ENCODE data around the gene MEGF9. TPM values are rescaled to one million over a fixed set of nuclear protein-coding genes. Genes with fewer than 3 reads are reported as not detected.
A peak's percentile ranks its signal among the peaks of the same experiment; 100 is the strongest.

Gene MEGF9
- total RNA-seq, 1 donor from 2014 or later: 4.7 TPM

DNA sequence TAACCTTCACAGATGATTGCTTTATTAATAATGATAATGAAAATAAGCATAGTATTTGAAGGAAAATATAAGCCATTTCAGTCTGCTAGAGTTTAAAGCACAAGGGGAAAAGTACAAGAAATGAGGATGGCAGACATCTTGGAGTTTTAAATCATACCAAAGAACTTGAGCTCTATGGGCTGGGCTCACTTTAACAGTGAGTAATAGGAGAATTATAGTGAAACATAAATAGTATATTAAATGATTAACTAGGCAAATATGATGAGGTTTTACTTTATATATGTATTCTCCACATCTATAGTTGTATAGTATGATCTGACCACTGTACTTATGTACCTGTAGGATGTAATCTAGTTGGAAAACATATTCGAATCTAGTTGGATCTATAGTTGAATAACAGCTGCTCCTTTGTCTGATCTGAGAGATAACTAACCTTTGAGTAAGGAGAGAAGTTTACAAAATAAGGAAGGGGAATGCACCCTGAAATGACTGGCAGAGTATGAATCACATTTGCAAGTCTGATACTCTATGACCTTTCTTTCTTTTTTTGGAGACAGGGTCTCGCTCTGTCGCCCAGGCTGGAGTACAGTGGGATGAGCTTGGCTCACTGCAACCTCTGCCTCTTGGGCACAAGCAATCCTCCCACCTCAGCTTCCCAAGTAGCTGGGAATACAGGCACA lies 17.6 kb downstream of the MEGF9 start:
- Histone ChIP-seq H3K27me3 (ENCODE audit: control insufficient read depth, insufficient read depth, low read length) (no peaks in the 10 kb centered on the region), H3K4me3 (ENCODE audit: low read depth, low read length) (no peak overlapping the region), H3K36me3 (ENCODE audit: control insufficient read depth, insufficient read depth, low read length) (no peaks in the 10 kb centered on the region)
- TF ChIP-seq CTCF (IDR thresholded peaks at IDR 0.05; ENCODE audit: insufficient read depth, low read length, severe bottlenecking): no peak
- DNase-seq (ENCODE audit: low read depth): peak; percentile 53
- FAIRE-seq: no peak

- Histone ChIP-seq H3K36me3 (ENCODE audit: control insufficient read depth, insufficient read depth, low read length) (no peaks in the 10 kb centered on the region), H3K27me3 (ENCODE audit: control insufficient read depth, insufficient read depth, low read length) (no peaks in the 10 kb centered on the region), H3K4me3 (ENCODE audit: low read depth, low read length) (no peak overlapping the region)
- FAIRE-seq (no peak), DNase-seq (ENCODE audit: low read depth) (no peak)
- TF ChIP-seq CTCF (IDR thresholded peaks at IDR 0.05; ENCODE audit: insufficient read depth, low read length, severe bottlenecking): no peak
These were observed 19.7 kb downstream of the MEGF9 start for GRCh38 chr9:120694559-120694958.

DNA sequence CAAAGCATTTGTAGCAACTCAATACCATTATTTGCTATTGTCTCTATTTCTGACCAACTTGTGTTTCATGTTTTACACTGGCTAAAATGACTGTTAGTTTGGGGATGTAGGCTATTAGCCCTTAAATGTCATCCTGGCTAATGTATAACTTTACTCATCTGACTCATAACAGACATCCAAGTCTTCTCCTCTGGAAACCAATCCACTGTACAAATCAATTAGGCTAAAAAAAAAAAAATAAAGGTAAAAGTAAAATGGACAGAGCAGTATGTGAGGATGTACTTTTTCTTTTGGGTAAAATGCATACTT lies 20.6 kb downstream of the MEGF9 start:
- no peaks in the 10 kb centered on the region for H3K27me3 ChIP-seq (ENCODE audit: control insufficient read depth, insufficient read depth, low read length)
- DNase-seq (ENCODE audit: low read depth) (no peak), FAIRE-seq (no peak)
- no peaks in the 10 kb centered on the region for H3K36me3 ChIP-seq (ENCODE audit: control insufficient read depth, insufficient read depth, low read length)
- H3K4me3 ChIP-seq (ENCODE audit: low read depth, low read length): no peak overlapping the region
- TF ChIP-seq CTCF (IDR thresholded peaks at IDR 0.05; ENCODE audit: insufficient read depth, low read length, severe bottlenecking): no peak

GRCh38 chr9:120692901-120693699 lies 21.2 kb downstream of the MEGF9 start:
- Histone ChIP-seq H3K27me3 (ENCODE audit: control insufficient read depth, insufficient read depth, low read length) (no peaks in the 10 kb centered on the region), H3K36me3 (ENCODE audit: control insufficient read depth, insufficient read depth, low read length) (no peaks in the 10 kb centered on the region), H3K4me3 (ENCODE audit: low read depth, low read length) (no peak overlapping the region)
- DNase-seq (ENCODE audit: low read depth) (no peak), FAIRE-seq (no peak)
- TF ChIP-seq CTCF (IDR thresholded peaks at IDR 0.05; ENCODE audit: insufficient read depth, low read length, severe bottlenecking): no peak

GRCh38 chr9:120690372-120690771 lies 23.9 kb downstream of the MEGF9 start:
- DNase-seq (ENCODE audit: low read depth): no peak
- TF ChIP-seq CTCF (IDR thresholded peaks at IDR 0.05; ENCODE audit: insufficient read depth, low read length, severe bottlenecking): no peak
- H3K27me3 ChIP-seq (ENCODE audit: control insufficient read depth, insufficient read depth, low read length): no peaks in the 10 kb centered on the region
- no peaks in the 10 kb centered on the region for H3K36me3 ChIP-seq (ENCODE audit: control insufficient read depth, insufficient read depth, low read length)
- no peak for FAIRE-seq
- no peak overlapping the region for H3K4me3 ChIP-seq (ENCODE audit: low read depth, low read length)

All from bronchial epithelial cell (primary cell).